Spleen (tissue), 11 donors: ENCODE measurements around the gene INTS1. TPM values are rescaled to one million over a fixed set of nuclear protein-coding genes. Genes with fewer than 3 reads are reported as not detected.

ENCODE experiments used
- DNase-seq: peaks from one replicate; pipeline ENCODE4 v3.0.0-alpha.2; 2020
- H3K27ac ChIP-seq, 8 donors: fragments of 200-600 bp; sonication (generic) in 7 of 8; 1 replicate in 4 of 8; 2 replicates in 4 of 8; pipeline versions ENCODE4 v1.5.0 to v1.8.0; 2016 to 2021; ENCODE audit warnings: inconsistent platforms in 4 of 8, mild to moderate bottlenecking in 4 of 8, moderate library complexity in 1 of 8
- H3K27me3 ChIP-seq, 7 donors: fragments of 200-600 bp; sonication (generic) in 6 of 7; replicated peaks in 1 of 7; 1 replicate in 4 of 7; 2 replicates in 3 of 7; pipeline versions ENCODE4 v1.5.0 to v1.8.0; 2016 to 2021; ENCODE audit warnings: inconsistent platforms in 3 of 7, mild to moderate bottlenecking in 1 of 7
- H3K36me3 ChIP-seq, 6 donors: fragments of 200-600 bp; sonication (generic) in 5 of 6; 1 replicate in 4 of 6; 2 replicates in 2 of 6; pipeline versions ENCODE4 v1.5.0 to v1.8.0; 2016 to 2021; ENCODE audit warnings: inconsistent platforms in 2 of 6
- H3K4me1 ChIP-seq, 6 donors: fragments of 200-600 bp; sonication (generic) in 5 of 6; 1 replicate in 3 of 6; 2 replicates in 3 of 6; pipeline versions ENCODE4 v1.5.0 to v1.8.0; 2016 to 2021; ENCODE audit warnings: inconsistent platforms in 3 of 6
- H3K4me3 ChIP-seq, 8 donors: fragments of 200-600 bp; sonication (generic) in 7 of 8; 1 replicate in 4 of 8; 2 replicates in 4 of 8; pipeline versions ENCODE4 v1.5.0 to v1.8.0; 2016 to 2021; ENCODE audit warnings: inconsistent platforms in 4 of 8, mild to moderate bottlenecking in 4 of 8, moderate library complexity in 2 of 8
- H3K9me3 ChIP-seq, 8 donors: fragments of 200-600 bp; sonication (generic) in 7 of 8; 1 replicate in 4 of 8; 2 replicates in 4 of 8; pipeline versions ENCODE4 v1.5.0 to v1.8.0; 2016 to 2021; ENCODE audit warnings: inconsistent platforms in 4 of 8
- CTCF ChIP-seq, 11 experiments: fragments of 200-600 bp in 7 of 11; fragments of 450-650 bp in 4 of 11; sonication (generic) in 4 of 11; IDR thresholded peaks in 8 of 11; conservative IDR thresholded peaks in 3 of 11; 1 replicate in 7 of 11; 2 replicates in 4 of 11; pipeline versions ENCODE4 v1.4.0 to v1.8.0; 2016 to 2021; ENCODE audit warnings: antibody characterized with exemption in 11 of 11, inconsistent platforms in 4 of 11, mild to moderate bottlenecking in 1 of 11
- POLR2A ChIP-seq, 3 donors: fragments of 450-650 bp; IDR thresholded peaks; one replicate each; pipeline ENCODE4 v1.5.1; 2017; ENCODE audit warnings: antibody characterized with exemption in 3 of 3, mild to moderate bottlenecking in 1 of 3
- POLR2AphosphoS5 ChIP-seq, 3 donors: sonication (generic); formaldehyde crosslinking; IDR thresholded peaks; one replicate each; pipeline ENCODE4 v1.5.1; 2017; ENCODE audit warnings: antibody characterized with exemption in 3 of 3
- WGBS, 5 donors: extraction: QIAGEN DNeasy Blood & Tissue Kit in 3 of 5; methylation state at CpG; one replicate each; pipeline versions ENCODE4 v1.1.5 to v1.1.7; 2013 to 2018; 5-methylcytosine and 5-hydroxymethylcytosine counted together
- intact Hi-C: fragments of 100-400 bp; cut with DNase I; formaldehyde crosslinking; loops from one replicate; pipeline ENCODE4 v1.15.0; 2023; ENCODE audit warnings: low total_unique reads
- polyA plus RNA-seq, 3 donors: library from polyadenylated mRNA; stranded (reverse); fragments of 200-250 nt; gene quantifications; one replicate each; pipeline ENCODE4 v1.2.1, GENCODE V29; 2013
- total RNA-seq, 7 donors: library from RNA; depleted of rRNA in 3 of 7; stranded (reverse); fragments of >200 nt in 3 of 7; fragmentation: NEBNext Ultra II Directional in 4 of 7; extraction: Animal tissue kit (Norgen Biotek cat#: 25700) in 4 of 7; gene quantifications; one replicate each; pipeline versions ENCODE4 v1.1.0 to v1.2.1, GENCODE V29; 2016 to 2021
- donor health status: healthy with polysubstance abuse.
- donor health status: DM: no; HTN: no; CAD: no; lungs with moderate emphysema.
- donor health status: DM: no; HTN: no; CAD: no.
- donor health status: Bipolar disorder and iron deficiency.
- donor health status: healthy.
- donor health status: DM: no; HTN: no; CAD: no.
- donor health status: DM: yes; HTN: yes; CAD: no.

Gene INTS1
- total and polyA plus RNA-seq, 10 donors = 47.3 to 126 (median 79.7) TPM

DNA sequence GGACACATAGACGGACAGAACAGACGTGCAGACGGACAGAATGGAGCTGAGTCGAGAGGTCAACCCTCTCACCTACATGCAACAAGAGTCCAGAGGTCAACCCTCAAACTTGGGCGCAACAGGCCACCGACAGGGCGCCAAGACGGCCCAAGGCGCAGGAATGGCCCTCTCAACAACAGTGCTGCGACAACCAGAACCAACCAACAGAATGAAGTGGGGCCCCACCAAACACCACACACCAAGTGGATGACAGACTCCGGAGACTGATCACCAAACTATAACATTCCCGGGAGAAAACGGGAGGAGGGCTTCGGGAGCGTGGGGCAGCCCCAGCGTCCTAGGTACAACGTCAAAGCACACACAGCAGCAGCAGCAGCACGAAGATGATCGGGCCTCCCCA, 13.4 kb downstream of the INTS1 start:
- no peak overlapping the region for H3K27ac ChIP-seq
- intact Hi-C loops = no loop called here
- H3K4me3 ChIP-seq = no peak overlapping the region
- H3K27me3 ChIP-seq = no peaks in the 10 kb centered on the region
- no peaks in the 10 kb centered on the region for H3K9me3 ChIP-seq
- no peak for TF ChIP-seq CTCF (IDR thresholded peaks at IDR 0.05 in 8 of 11, conservative IDR thresholded peaks at IDR 0.05 in 3 of 11)
- TF ChIP-seq POLR2AphosphoS5 (IDR thresholded peaks at IDR 0.05) = peak in 1 of 3 donors; percentile 10
- DNase-seq = no peak
- H3K4me1 ChIP-seq = no peaks in the 10 kb centered on the region
- peaks cover 0 to 100% (median 98%) of the 10 kb centered on the region in 6 donors for H3K36me3 ChIP-seq
- 90 to 95% (median 93%) methylated on average over 19 of the region's 19 CpGs for WGBS, 5 donors

- H3K4me1 ChIP-seq = no peaks in the 10 kb centered on the region
- no peaks in the 10 kb centered on the region for H3K9me3 ChIP-seq
- peaks cover 0 to 100% (median 98%) of the 10 kb centered on the region in 6 donors for H3K36me3 ChIP-seq
- no peak overlapping the region for H3K27ac ChIP-seq
- WGBS, 5 donors = 91 to 100% (median 96%) methylated on average over 3 to 18 of the region's 18 CpGs
- H3K27me3 ChIP-seq = no peaks in the 10 kb centered on the region
- intact Hi-C loops = no loop called here
- no peak for TF ChIP-seq POLR2A (IDR thresholded peaks at IDR 0.05)
- TF ChIP-seq POLR2AphosphoS5 (IDR thresholded peaks at IDR 0.05) = peak in 1 of 3 donors; percentile 10
- no peak overlapping the region for H3K4me3 ChIP-seq
- no peak for DNase-seq
These were observed 14.9 kb downstream of the INTS1 start for GRCh38 chr7:1489336-1489735.

DNA sequence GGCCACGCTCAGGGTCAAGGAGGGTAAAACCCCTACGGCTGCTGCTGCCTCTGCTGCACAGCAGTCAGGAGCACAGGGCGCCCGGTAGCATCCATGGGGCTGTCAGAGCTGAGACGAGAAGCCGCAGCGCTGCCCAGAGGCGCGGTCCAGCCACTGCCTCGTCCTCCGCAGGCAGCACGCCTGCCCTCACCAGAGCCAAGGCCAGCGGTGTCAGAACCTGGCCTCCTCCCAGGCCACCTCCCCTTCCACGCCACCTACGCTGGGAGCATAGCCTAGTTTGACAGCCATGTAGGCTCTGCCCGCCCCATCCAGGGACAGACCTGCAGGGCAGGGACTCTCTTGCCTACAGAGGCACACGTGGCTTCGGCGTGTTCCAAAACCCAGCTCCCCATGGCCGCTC, 16.2 kb downstream of the INTS1 start:
- WGBS, 5 donors = 86 to 96% (median 92%) methylated on average over 12 to 20 of the region's 20 CpGs
- no peak for TF ChIP-seq CTCF (IDR thresholded peaks at IDR 0.05 in 8 of 11, conservative IDR thresholded peaks at IDR 0.05 in 3 of 11)
- DNase-seq = no peak
- Histone ChIP-seq H3K27me3 (no peaks in the 10 kb centered on the region), H3K36me3 (peaks cover 0 to 100% (median 98%) of the 10 kb centered on the region in 6 donors), H3K27ac (no peak overlapping the region), H3K4me1 (no peaks in the 10 kb centered on the region), H3K9me3 (no peaks in the 10 kb centered on the region), H3K4me3 (no peak overlapping the region)
- intact Hi-C loops = no loop called here

- Histone ChIP-seq H3K9me3 (no peaks in the 10 kb centered on the region), H3K36me3 (peaks cover under 1 to 100% (median 100%) of the 10 kb centered on the region in 6 donors), H3K4me3 (no peak overlapping the region), H3K4me1 (no peaks in the 10 kb centered on the region), H3K27me3 (no peaks in the 10 kb centered on the region), H3K27ac (no peak overlapping the region)
- TF ChIP-seq CTCF (IDR thresholded peaks at IDR 0.05 in 8 of 11, conservative IDR thresholded peaks at IDR 0.05 in 3 of 11) (no peak), POLR2AphosphoS5 (IDR thresholded peaks at IDR 0.05) (peak in 1 of 3 donors; percentile 42)
- no peak for DNase-seq
- intact Hi-C loops = no loop called here
- WGBS, 5 donors = 89 to 98% (median 93%) methylated on average over 14 to 25 of the region's 25 CpGs
These were observed 16.7 kb downstream of the INTS1 start for GRCh38 chr7:1487466-1487865.

- WGBS, 5 donors = 89 to 97% (median 93%) methylated on average over 18 to 23 of the region's 23 CpGs
- DNase-seq = no peak
- Histone ChIP-seq H3K36me3 (peaks cover 2 to 100% (median 100%) of the 10 kb centered on the region in 6 donors), H3K4me1 (no peaks in the 10 kb centered on the region), H3K4me3 (no peak overlapping the region), H3K27me3 (no peaks in the 10 kb centered on the region), H3K9me3 (no peaks in the 10 kb centered on the region), H3K27ac (no peak overlapping the region)
- intact Hi-C loops = no loop called here
- TF ChIP-seq POLR2AphosphoS5 (IDR thresholded peaks at IDR 0.05) (no peak), CTCF (IDR thresholded peaks at IDR 0.05 in 8 of 11, conservative IDR thresholded peaks at IDR 0.05 in 3 of 11) (no peak), POLR2A (IDR thresholded peaks at IDR 0.05) (no peak)
These were observed 17.6 kb downstream of the INTS1 start for GRCh38 chr7:1486571-1486970.
